Measurements from ENCODE around the gene NUP93.

Gene NUP93

DNA sequence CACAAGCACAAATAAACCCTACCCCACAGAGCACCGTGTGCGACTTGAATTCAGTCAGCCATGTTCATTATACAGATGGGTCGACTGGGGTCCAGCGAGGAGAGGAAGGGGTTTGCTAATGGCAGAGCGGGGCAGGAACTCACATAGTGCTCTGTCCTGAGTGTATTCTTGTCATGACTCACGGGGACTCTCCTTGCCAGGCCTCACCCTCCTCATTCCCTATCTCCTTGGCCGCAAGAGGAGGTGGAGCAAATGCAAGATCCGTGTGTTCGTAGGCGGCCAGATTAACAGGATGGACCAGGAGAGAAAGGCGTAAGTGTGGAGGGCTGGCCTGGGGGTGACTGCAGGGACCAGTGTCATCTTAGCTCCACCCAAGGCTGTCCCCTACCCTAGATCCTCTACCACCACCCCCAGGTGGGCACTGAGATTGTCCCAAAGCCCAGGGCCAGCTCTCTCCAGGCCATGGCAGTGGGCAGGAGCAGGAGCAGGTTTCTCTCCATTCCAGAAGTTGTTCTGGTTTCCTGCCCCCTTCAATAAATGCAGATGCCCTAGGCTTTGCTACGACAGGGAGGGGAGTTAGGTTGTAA lies 164.5 kb downstream of the NUP93 start:
- H3K4me1 ChIP-seq (ENCODE audit: control insufficient read depth, low read depth, low read length) = no peaks in the 10 kb centered on the region

GRCh38 chr16:56895813-56896212 lies 165.9 kb downstream of the NUP93 start:
- Histone ChIP-seq H3K9ac (ENCODE audit: low read length) (no peak overlapping the region), H3K27me3 (ENCODE audit: control insufficient read depth, insufficient read depth, low read length) (no peaks in the 10 kb centered on the region), H3K9me3 (ENCODE audit: control insufficient read depth, low read depth, low read length) (no peaks in the 10 kb centered on the region), H3K4me3 (ENCODE audit: low read length) (no peak overlapping the region), H3K36me3 (ENCODE audit: control insufficient read depth, low read depth, low read length) (no peaks in the 10 kb centered on the region), H3K27ac (ENCODE audit: low read length) (no peak overlapping the region), H3K4me1 (ENCODE audit: control insufficient read depth, low read depth, low read length) (no peaks in the 10 kb centered on the region)

More for the DNA sequence above, 164.5 kb downstream of the NUP93 start:
- no peak overlapping the region for H3K9ac ChIP-seq (ENCODE audit: low read length)
- no peaks in the 10 kb centered on the region for H3K9me3 ChIP-seq (ENCODE audit: control insufficient read depth, low read depth, low read length)
- H3K27ac ChIP-seq (ENCODE audit: low read length) = no peak overlapping the region
- no peaks in the 10 kb centered on the region for H3K27me3 ChIP-seq (ENCODE audit: control insufficient read depth, insufficient read depth, low read length)
- H3K36me3 ChIP-seq (ENCODE audit: control insufficient read depth, low read depth, low read length) = no peaks in the 10 kb centered on the region
- no peak overlapping the region for H3K4me3 ChIP-seq (ENCODE audit: low read length)

GRCh38 chr16:56896244-56896643 lies 166.3 kb downstream of the NUP93 start:
- Histone ChIP-seq H3K27me3 (ENCODE audit: control insufficient read depth, insufficient read depth, low read length) (no peaks in the 10 kb centered on the region), H3K4me1 (ENCODE audit: control insufficient read depth, low read depth, low read length) (no peaks in the 10 kb centered on the region), H3K9ac (ENCODE audit: low read length) (no peak overlapping the region), H3K36me3 (ENCODE audit: control insufficient read depth, low read depth, low read length) (no peaks in the 10 kb centered on the region), H3K9me3 (ENCODE audit: control insufficient read depth, low read depth, low read length) (no peaks in the 10 kb centered on the region), H3K27ac (ENCODE audit: low read length) (no peak overlapping the region), H3K4me3 (ENCODE audit: low read length) (no peak overlapping the region)

DNA sequence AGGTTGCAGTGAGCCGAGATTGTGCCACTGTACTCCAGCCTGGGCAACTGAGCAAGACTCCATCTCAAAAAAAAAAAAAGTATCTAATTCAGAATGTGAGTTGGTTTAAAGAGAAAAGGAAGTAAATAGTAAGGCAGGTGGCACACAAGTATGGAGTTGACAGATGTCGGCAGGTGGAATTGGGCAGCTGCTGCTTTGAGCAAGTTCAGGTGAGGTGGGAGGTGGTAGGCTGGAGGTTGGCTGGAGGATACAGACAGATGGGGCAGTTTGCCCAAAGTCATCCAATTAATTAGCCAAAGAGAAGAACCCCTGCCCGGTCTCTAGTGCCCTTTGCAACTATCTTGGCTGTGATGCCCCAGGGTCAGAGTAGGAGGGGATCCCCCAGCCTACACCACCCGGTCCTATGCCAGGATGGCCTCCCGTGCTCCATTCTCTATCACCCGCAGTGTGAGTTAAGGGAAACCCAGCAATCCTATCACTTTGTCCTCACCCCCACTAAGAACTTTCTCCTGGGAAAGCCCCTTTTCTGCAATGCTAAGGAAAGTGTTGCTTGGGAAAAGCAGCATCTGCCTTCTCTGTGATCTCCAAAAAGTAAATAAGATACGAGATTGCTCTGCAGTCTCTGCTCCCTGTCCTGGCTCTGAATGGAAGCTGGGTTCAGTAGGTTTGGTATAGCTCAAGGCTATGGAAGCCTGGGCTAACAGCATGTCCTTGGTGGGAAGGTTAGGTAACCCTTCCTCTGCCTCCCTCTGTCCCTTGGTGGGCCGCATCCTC lies 167.3 kb downstream of the NUP93 start:
- Histone ChIP-seq H3K27ac (ENCODE audit: low read length) (no peak overlapping the region), H3K27me3 (ENCODE audit: control insufficient read depth, insufficient read depth, low read length) (no peaks in the 10 kb centered on the region), H3K9ac (ENCODE audit: low read length) (no peak overlapping the region)

DNA sequence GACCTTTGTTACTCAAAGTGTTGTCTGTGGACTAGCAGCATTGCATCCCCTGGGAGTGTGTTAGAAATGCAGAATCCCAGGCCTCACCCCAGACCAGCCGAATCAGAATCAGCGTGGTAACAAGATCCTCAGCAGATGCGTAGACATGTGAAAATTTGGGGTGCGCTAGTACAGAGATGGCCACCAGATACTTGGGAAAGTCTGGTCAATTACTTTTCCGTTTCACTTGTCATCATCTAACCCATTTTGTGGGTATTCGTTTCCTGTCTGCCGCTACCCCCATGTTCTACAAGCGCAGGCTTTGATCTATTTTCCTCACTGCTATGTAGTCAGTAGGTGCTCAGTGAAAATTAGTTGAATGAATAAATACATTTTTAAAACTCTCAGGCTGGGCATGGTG lies 168.9 kb downstream of the NUP93 start:
- H3K36me3 ChIP-seq (ENCODE audit: control insufficient read depth, low read depth, low read length) = no peaks in the 10 kb centered on the region
- H3K9ac ChIP-seq (ENCODE audit: low read length) = no peak overlapping the region
- no peak overlapping the region for H3K4me3 ChIP-seq (ENCODE audit: low read length)
- no peaks in the 10 kb centered on the region for H3K4me1 ChIP-seq (ENCODE audit: control insufficient read depth, low read depth, low read length)
- H3K9me3 ChIP-seq (ENCODE audit: control insufficient read depth, low read depth, low read length) = no peaks in the 10 kb centered on the region
- H3K27ac ChIP-seq (ENCODE audit: low read length) = no peak overlapping the region
- no peaks in the 10 kb centered on the region for H3K27me3 ChIP-seq (ENCODE audit: control insufficient read depth, insufficient read depth, low read length)

More for the DNA sequence above, 167.3 kb downstream of the NUP93 start:
- Histone ChIP-seq H3K4me1 (ENCODE audit: control insufficient read depth, low read depth, low read length) (no peaks in the 10 kb centered on the region), H3K9me3 (ENCODE audit: control insufficient read depth, low read depth, low read length) (no peaks in the 10 kb centered on the region), H3K4me3 (ENCODE audit: low read length) (no peak overlapping the region), H3K36me3 (ENCODE audit: control insufficient read depth, low read depth, low read length) (no peaks in the 10 kb centered on the region)
